Epithelial cell of esophagus (primary cell): ENCODE results near the gene STAU1.
"Not testable (repeated sequence)": the region's sequence is repeated elsewhere in the genome, so short reads cannot be mapped to it uniquely, and the experiment has no call there.

Source experiments
- DNase-seq: peaks from one replicate; pipeline ENCODE4 v3.0.0; 2010; ENCODE audit warnings: low read depth
- H3K4me3 ChIP-seq: 2 replicates; pipeline ENCODE4 v1.5.1; 2011; ENCODE audit warnings: mild to moderate bottlenecking, low read length, control low read depth
- CTCF ChIP-seq: IDR thresholded peaks from 2 replicates; pipeline ENCODE4 v1.5.1; 2011; ENCODE audit warnings: low read depth, mild to moderate bottlenecking, low read length, control low read depth, inconsistent platforms; ENCODE audit not compliant: insufficient read depth; ENCODE audit errors: missing control alignments

The STAU1 gene

GRCh38 chr20:49104365-49104648 is 83.8 kb downstream of the STAU1 start:
- DNase-seq: no peak
- H3K4me3 ChIP-seq: no peak overlapping the region
- no peak for TF ChIP-seq CTCF

- H3K4me3 ChIP-seq: no peak overlapping the region
- DNase-seq: no peak
- no peak for TF ChIP-seq CTCF
Observed at GRCh38 chr20:49103647-49104364, 84.3 kb downstream of the STAU1 start.

- no peak for DNase-seq
- no peak for TF ChIP-seq CTCF
- no peak overlapping the region for H3K4me3 ChIP-seq
Observed at GRCh38 chr20:49103019-49103418, 85.1 kb downstream of the STAU1 start.

- no peak overlapping the region for H3K4me3 ChIP-seq
- no peak for DNase-seq
Observed at GRCh38 chr20:49100972-49101371, 87.2 kb downstream of the STAU1 start.

GRCh38 chr20:49100292-49100691 is 87.8 kb downstream of the STAU1 start:
- not testable (repeated sequence) for H3K4me3 ChIP-seq, DNase-seq

More at GRCh38 chr20:49100972-49101371, 87.2 kb downstream of the STAU1 start:
- no peak for TF ChIP-seq CTCF

GRCh38 chr20:49099011-49099410 is 89.1 kb downstream of the STAU1 start:
- TF ChIP-seq CTCF: no peak
- no peak for DNase-seq

GRCh38 chr20:49098136-49098535 is 90.0 kb downstream of the STAU1 start:
- no peak for TF ChIP-seq CTCF
- DNase-seq: no peak
- no peak overlapping the region for H3K4me3 ChIP-seq

More at GRCh38 chr20:49099011-49099410, 89.1 kb downstream of the STAU1 start:
- H3K4me3 ChIP-seq: no peak overlapping the region
